B cell (primary cell): Measurements from ENCODE around the gene ZNF618.

Experiments
- CTCF ChIP-seq: fragments of 200-600 bp; IDR thresholded peaks from one replicate; pipeline ENCODE4 v1.8.0; 2022; ENCODE audit warnings: antibody characterized with exemption, mild to moderate bottlenecking
- EZH2 ChIP-seq: IDR thresholded peaks from 2 replicates; pipeline ENCODE4 v1.6.1; 2012; ENCODE audit warnings: borderline replicate concordance, low read depth, mild to moderate bottlenecking, moderate library complexity, low read length; ENCODE audit not compliant: insufficient read depth, poor library complexity, severe bottlenecking

GRCh38 chr9:113857875-113858274 lies 18.2 kb upstream of the ZNF618 start:
- TF ChIP-seq CTCF (no peak), EZH2 (no peak)
